ENCODE results near the gene EMD.
"Not testable (repeated sequence)": the region's sequence is repeated elsewhere in the genome, so short reads cannot be mapped to it uniquely, and the experiment has no call there.

EMD gene

GRCh38 chrX:154398668-154399526, 19.8 kb downstream of the EMD start:
- Histone ChIP-seq H3K4me3 (ENCODE audit: low read depth, low read length) (peak overlapping the region; percentile 98), H3K36me3 (ENCODE audit: insufficient read depth, low read length) (peaks cover 14% of the 10 kb centered on the region; the same call in 1 of the 2 replicates), H3K27me3 (ENCODE audit: insufficient read depth, low read length) (no peaks in the 10 kb centered on the region), H3K4me1 (ENCODE audit: control insufficient read depth, insufficient read depth, low read length, unreplicated experiment) (peaks cover 3% of the 10 kb centered on the region), H2AFZ (ENCODE audit: low read length, unreplicated experiment) (no peak overlapping the region), H3K79me2 (ENCODE audit: control insufficient read depth, insufficient read depth, low read length, unreplicated experiment) (peaks cover 22% of the 10 kb centered on the region), H3K27ac (ENCODE audit: low read depth, low read length) (peak overlapping the region; percentile 99)

- peak overlapping the region; percentile 98 for H3K4me3 ChIP-seq (ENCODE audit: low read depth, low read length)
- H3K36me3 ChIP-seq (ENCODE audit: insufficient read depth, low read length): peaks cover 14% of the 10 kb centered on the region; the same call in 1 of the 2 replicates
- peaks cover 22% of the 10 kb centered on the region for H3K79me2 ChIP-seq (ENCODE audit: control insufficient read depth, insufficient read depth, low read length, unreplicated experiment)
- no peak overlapping the region for H2AFZ ChIP-seq (ENCODE audit: low read length, unreplicated experiment)
- peaks cover 3% of the 10 kb centered on the region for H3K4me1 ChIP-seq (ENCODE audit: control insufficient read depth, insufficient read depth, low read length, unreplicated experiment)
- peak overlapping the region; percentile 99 for H3K27ac ChIP-seq (ENCODE audit: low read depth, low read length)
- no peaks in the 10 kb centered on the region for H3K27me3 ChIP-seq (ENCODE audit: insufficient read depth, low read length)
Measured at GRCh38 chrX:154399527-154400368, 20.7 kb downstream of the EMD start.

- H2AFZ ChIP-seq (ENCODE audit: low read length, unreplicated experiment); H3K4me1 ChIP-seq (ENCODE audit: control insufficient read depth, insufficient read depth, low read length, unreplicated experiment); H3K27me3 ChIP-seq (ENCODE audit: insufficient read depth, low read length): not testable (repeated sequence)
- Histone ChIP-seq H3K4me3 (ENCODE audit: low read depth, low read length) (peak overlapping the region; percentile 98; the same call in 1 of the 2 replicates), H3K79me2 (ENCODE audit: control insufficient read depth, insufficient read depth, low read length, unreplicated experiment) (peaks cover 22% of the 10 kb centered on the region), H3K27ac (ENCODE audit: low read depth, low read length) (peak overlapping the region; percentile 99), H3K36me3 (ENCODE audit: insufficient read depth, low read length) (peaks cover 14% of the 10 kb centered on the region; the same call in 1 of the 2 replicates)
Measured at GRCh38 chrX:154400369-154400817, 21.3 kb downstream of the EMD start.

GRCh38 chrX:154401045-154401799, 22.1 kb downstream of the EMD start:
- H3K27me3 ChIP-seq (ENCODE audit: insufficient read depth, low read length): no peaks in the 10 kb centered on the region
- peaks cover 3% of the 10 kb centered on the region for H3K4me1 ChIP-seq (ENCODE audit: control insufficient read depth, insufficient read depth, low read length, unreplicated experiment)
- no peak overlapping the region for H2AFZ ChIP-seq (ENCODE audit: low read length, unreplicated experiment)
- H3K27ac ChIP-seq (ENCODE audit: low read depth, low read length): no peak overlapping the region
- peaks cover 14% of the 10 kb centered on the region; the same call in 1 of the 2 replicates for H3K36me3 ChIP-seq (ENCODE audit: insufficient read depth, low read length)
- peaks cover 22% of the 10 kb centered on the region for H3K79me2 ChIP-seq (ENCODE audit: control insufficient read depth, insufficient read depth, low read length, unreplicated experiment)
- H3K4me3 ChIP-seq (ENCODE audit: low read depth, low read length): no peak overlapping the region

GRCh38 chrX:154401918-154402621, 23.0 kb downstream of the EMD start:
- Histone ChIP-seq H3K4me1 (ENCODE audit: control insufficient read depth, insufficient read depth, low read length, unreplicated experiment) (peaks cover 3% of the 10 kb centered on the region), H3K27ac (ENCODE audit: low read depth, low read length) (no peak overlapping the region), H3K4me3 (ENCODE audit: low read depth, low read length) (no peak overlapping the region)

GRCh38 chrX:154402622-154403127, 23.6 kb downstream of the EMD start:
- Histone ChIP-seq H2AFZ (ENCODE audit: low read length, unreplicated experiment) (no peak overlapping the region), H3K4me3 (ENCODE audit: low read depth, low read length) (no peak overlapping the region), H3K4me1 (ENCODE audit: control insufficient read depth, insufficient read depth, low read length, unreplicated experiment) (peaks cover 3% of the 10 kb centered on the region), H3K36me3 (ENCODE audit: insufficient read depth, low read length) (peaks cover 14% of the 10 kb centered on the region; the same call in 1 of the 2 replicates), H3K27me3 (ENCODE audit: insufficient read depth, low read length) (no peaks in the 10 kb centered on the region), H3K79me2 (ENCODE audit: control insufficient read depth, insufficient read depth, low read length, unreplicated experiment) (peaks cover 16% of the 10 kb centered on the region), H3K27ac (ENCODE audit: low read depth, low read length) (no peak overlapping the region)

More at GRCh38 chrX:154401918-154402621, 23.0 kb downstream of the EMD start:
- Histone ChIP-seq H3K36me3 (ENCODE audit: insufficient read depth, low read length) (peaks cover 14% of the 10 kb centered on the region; the same call in 1 of the 2 replicates), H3K79me2 (ENCODE audit: control insufficient read depth, insufficient read depth, low read length, unreplicated experiment) (peaks cover 19% of the 10 kb centered on the region), H3K27me3 (ENCODE audit: insufficient read depth, low read length) (no peaks in the 10 kb centered on the region), H2AFZ (ENCODE audit: low read length, unreplicated experiment) (no peak overlapping the region)

GRCh38 chrX:154403192-154403591, 24.1 kb downstream of the EMD start:
- Histone ChIP-seq H3K27me3 (ENCODE audit: insufficient read depth, low read length) (no peaks in the 10 kb centered on the region), H3K4me1 (ENCODE audit: control insufficient read depth, insufficient read depth, low read length, unreplicated experiment) (peaks cover 3% of the 10 kb centered on the region), H3K36me3 (ENCODE audit: insufficient read depth, low read length) (peaks cover 14% of the 10 kb centered on the region; the same call in 1 of the 2 replicates), H3K79me2 (ENCODE audit: control insufficient read depth, insufficient read depth, low read length, unreplicated experiment) (peaks cover 17% of the 10 kb centered on the region), H3K4me3 (ENCODE audit: low read depth, low read length) (no peak overlapping the region), H2AFZ (ENCODE audit: low read length, unreplicated experiment) (no peak overlapping the region), H3K27ac (ENCODE audit: low read depth, low read length) (no peak overlapping the region)

- Histone ChIP-seq H3K27me3 (ENCODE audit: insufficient read depth, low read length) (no peaks in the 10 kb centered on the region), H3K4me3 (ENCODE audit: low read depth, low read length) (no peak overlapping the region)
Measured at GRCh38 chrX:154403858-154404257, 24.8 kb downstream of the EMD start.

GRCh38 chrX:154404625-154405192, 25.6 kb downstream of the EMD start:
- Histone ChIP-seq H3K79me2 (ENCODE audit: control insufficient read depth, insufficient read depth, low read length, unreplicated experiment) (peaks cover 16% of the 10 kb centered on the region), H3K4me3 (ENCODE audit: low read depth, low read length) (no peak overlapping the region), H2AFZ (ENCODE audit: low read length, unreplicated experiment) (no peak overlapping the region), H3K4me1 (ENCODE audit: control insufficient read depth, insufficient read depth, low read length, unreplicated experiment) (peaks cover 5% of the 10 kb centered on the region), H3K27ac (ENCODE audit: low read depth, low read length) (no peak overlapping the region), H3K27me3 (ENCODE audit: insufficient read depth, low read length) (no peaks in the 10 kb centered on the region), H3K36me3 (ENCODE audit: insufficient read depth, low read length) (peaks cover 4% of the 10 kb centered on the region; the same call in 1 of the 2 replicates)

More at GRCh38 chrX:154403858-154404257, 24.8 kb downstream of the EMD start:
- H3K36me3 ChIP-seq (ENCODE audit: insufficient read depth, low read length): peaks cover 12% of the 10 kb centered on the region; the same call in 1 of the 2 replicates
- no peak overlapping the region for H3K27ac ChIP-seq (ENCODE audit: low read depth, low read length)
- no peak overlapping the region for H2AFZ ChIP-seq (ENCODE audit: low read length, unreplicated experiment)
- peaks cover 17% of the 10 kb centered on the region for H3K79me2 ChIP-seq (ENCODE audit: control insufficient read depth, insufficient read depth, low read length, unreplicated experiment)
- peaks cover 5% of the 10 kb centered on the region for H3K4me1 ChIP-seq (ENCODE audit: control insufficient read depth, insufficient read depth, low read length, unreplicated experiment)

Measured in ACC112 (cell line).